Left ventricle myocardium inferior (tissue), 1 donor: Measurements from ENCODE around the gene FAM117B. TPM values are rescaled to one million over a fixed set of nuclear protein-coding genes. Genes with fewer than 3 reads are reported as not detected.
"Not testable (repeated sequence)": the region's sequence is repeated elsewhere in the genome, so short reads cannot be mapped to it uniquely, and the experiment has no call there.

Experiments
- DNase-seq: peaks from one replicate; pipeline ENCODE4 v3.0.0-alpha.2; 2020
- H3K27ac ChIP-seq: fragments of 200-600 bp; replicated peaks from 2 replicates; pipeline ENCODE4 v1.8.0; 2021
- H3K27me3 ChIP-seq: fragments of 200-600 bp; 2 replicates; pipeline ENCODE4 v1.8.0; 2021; ENCODE audit warnings: low read depth
- H3K36me3 ChIP-seq: fragments of 200-600 bp; 2 replicates; pipeline ENCODE4 v1.8.0; 2021
- H3K4me1 ChIP-seq: fragments of 200-600 bp; 2 replicates; pipeline ENCODE4 v1.8.0; 2021
- H3K4me3 ChIP-seq: fragments of 200-600 bp; 2 replicates; pipeline ENCODE4 v1.8.0; 2021; ENCODE audit warnings: mild to moderate bottlenecking, moderate library complexity
- H3K9me3 ChIP-seq: fragments of 200-600 bp; replicated peaks from 2 replicates; pipeline ENCODE4 v1.8.0; 2021
- intact Hi-C: fragments of 100-400 bp; cut with micrococcal nuclease; formaldehyde crosslinking; loops from one replicate; pipeline ENCODE4 v1.11.0; 2022
- total RNA-seq: library from RNA; stranded (reverse); fragmentation: NEBNext Ultra II Directional; extraction: Animal tissue kit (Norgen Biotek cat#: 25700); gene quantifications from one replicate; pipeline ENCODE4 v1.2.1, GENCODE V29; 2021
- TF ChIP-seq, protein P1 (sequence below): fragments of 200-600 bp; IDR thresholded peaks from 2 replicates; pipeline ENCODE4 v1.8.0; 2021; ENCODE audit warnings: antibody characterized with exemption, mild to moderate bottlenecking, borderline replicate concordance
- donor health status: DM: no; HTN: yes; CAD: no; lungs with severe emphysema.

Gene FAM117B
- total RNA-seq, 1 donor from 2014 or later, result 2.4 TPM

DNA sequence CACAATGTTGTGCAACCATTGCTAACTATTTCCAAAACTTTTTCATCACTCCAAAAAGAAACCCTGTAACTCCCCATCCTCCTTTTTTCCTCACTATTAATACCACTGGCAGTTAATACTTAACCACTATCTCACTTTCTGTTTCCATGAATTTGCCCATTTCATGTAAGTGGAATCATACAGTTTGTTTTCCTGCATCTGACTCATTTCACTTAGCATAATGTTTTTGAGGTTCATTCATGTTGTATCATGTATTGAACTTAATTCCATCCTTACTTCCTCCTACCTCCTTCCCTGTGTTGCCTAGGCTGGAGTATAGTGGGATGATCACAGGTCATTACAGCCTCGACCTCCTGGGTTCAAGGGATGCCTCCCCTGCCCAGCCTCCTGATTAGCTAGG is 68.3 kb downstream of the FAM117B start:
- Histone ChIP-seq H3K27ac (no peak overlapping the region), H3K9me3 (peaks cover 7% of the 10 kb centered on the region), H3K27me3 (no peaks in the 10 kb centered on the region), H3K4me1 (no peaks in the 10 kb centered on the region), H3K4me3 (no peak overlapping the region), H3K36me3 (no peaks in the 10 kb centered on the region)
- intact Hi-C loops, result no loop called here
- TF ChIP-seq, protein P1, sequence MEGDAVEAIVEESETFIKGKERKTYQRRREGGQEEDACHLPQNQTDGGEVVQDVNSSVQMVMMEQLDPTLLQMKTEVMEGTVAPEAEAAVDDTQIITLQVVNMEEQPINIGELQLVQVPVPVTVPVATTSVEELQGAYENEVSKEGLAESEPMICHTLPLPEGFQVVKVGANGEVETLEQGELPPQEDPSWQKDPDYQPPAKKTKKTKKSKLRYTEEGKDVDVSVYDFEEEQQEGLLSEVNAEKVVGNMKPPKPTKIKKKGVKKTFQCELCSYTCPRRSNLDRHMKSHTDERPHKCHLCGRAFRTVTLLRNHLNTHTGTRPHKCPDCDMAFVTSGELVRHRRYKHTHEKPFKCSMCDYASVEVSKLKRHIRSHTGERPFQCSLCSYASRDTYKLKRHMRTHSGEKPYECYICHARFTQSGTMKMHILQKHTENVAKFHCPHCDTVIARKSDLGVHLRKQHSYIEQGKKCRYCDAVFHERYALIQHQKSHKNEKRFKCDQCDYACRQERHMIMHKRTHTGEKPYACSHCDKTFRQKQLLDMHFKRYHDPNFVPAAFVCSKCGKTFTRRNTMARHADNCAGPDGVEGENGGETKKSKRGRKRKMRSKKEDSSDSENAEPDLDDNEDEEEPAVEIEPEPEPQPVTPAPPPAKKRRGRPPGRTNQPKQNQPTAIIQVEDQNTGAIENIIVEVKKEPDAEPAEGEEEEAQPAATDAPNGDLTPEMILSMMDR, result no peak
- no peak for DNase-seq

DNA sequence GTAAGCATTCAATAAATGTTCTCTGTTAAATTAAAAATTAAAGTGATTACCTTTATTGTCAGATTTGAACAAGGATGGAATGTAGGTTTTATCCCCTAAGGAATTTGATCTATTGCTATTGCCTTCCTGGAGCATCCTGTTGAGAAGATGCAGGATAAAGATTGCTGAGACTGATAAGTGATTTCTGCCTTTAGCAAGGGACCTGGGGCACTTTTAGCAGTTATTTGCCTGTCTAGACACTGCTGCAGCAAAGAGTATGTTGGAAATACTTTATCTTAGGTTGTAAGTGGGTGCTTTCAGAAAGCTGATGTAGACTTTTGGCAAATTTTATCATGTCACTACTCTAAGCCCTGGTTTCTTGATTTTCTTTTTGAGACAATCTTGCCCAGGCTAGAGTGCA is 69.5 kb downstream of the FAM117B start:
- intact Hi-C loops, result no loop called here
- TF ChIP-seq, protein P1, result no peak
- peaks cover 7% of the 10 kb centered on the region for H3K9me3 ChIP-seq
- no peaks in the 10 kb centered on the region for H3K27me3 ChIP-seq
- no peak overlapping the region for H3K27ac ChIP-seq
- H3K4me3 ChIP-seq, result no peak overlapping the region
- H3K4me1 ChIP-seq, result no peaks in the 10 kb centered on the region
- H3K36me3 ChIP-seq, result no peaks in the 10 kb centered on the region
- DNase-seq, result no peak

GRCh38 chr2:202705446-202706020 is 70.8 kb downstream of the FAM117B start:
- Histone ChIP-seq H3K9me3 (peaks cover 7% of the 10 kb centered on the region), H3K4me1 (no peaks in the 10 kb centered on the region), H3K36me3 (no peaks in the 10 kb centered on the region), H3K27me3 (no peaks in the 10 kb centered on the region), H3K27ac (no peak overlapping the region), H3K4me3 (no peak overlapping the region)
- TF ChIP-seq, protein P1, result no peak
- DNase-seq, result no peak
- intact Hi-C loops, result no loop called here

GRCh38 chr2:202714971-202715935 is 80.5 kb downstream of the FAM117B start:
- DNase-seq, H3K36me3 ChIP-seq, H3K4me3 ChIP-seq, H3K27me3 ChIP-seq, H3K27ac ChIP-seq, intact Hi-C loops, H3K4me1 ChIP-seq: not testable (repeated sequence)
- peaks cover 57% of the 10 kb centered on the region for H3K9me3 ChIP-seq

- Histone ChIP-seq H3K27me3 (no peaks in the 10 kb centered on the region), H3K36me3 (peaks cover 5% of the 10 kb centered on the region), H3K9me3 (peaks cover 52% of the 10 kb centered on the region), H3K27ac (no peak overlapping the region), H3K4me1 (no peaks in the 10 kb centered on the region), H3K4me3 (no peak overlapping the region)
- TF ChIP-seq, protein P1, result no peak
- intact Hi-C loops, result no loop called here
- no peak for DNase-seq
These were observed 81.4 kb downstream of the FAM117B start for GRCh38 chr2:202716114-202716718.
